SK-N-SH (cell line): ENCODE data around the gene OR52D1.

ENCODE experiments used
- CTCF ChIP-seq: fragments of 200-600 bp; sonication (generic); IDR thresholded peaks from 2 replicates; pipeline ENCODE4 v1.6.1; 2017; ENCODE audit warnings: antibody characterized with exemption, mild to moderate bottlenecking, moderate library complexity
- EP300 ChIP-seq, 2 experiments: IDR thresholded peaks; 2 replicates each; pipeline versions ENCODE4 v1.4.0 to v1.6.1; 2012; ENCODE audit warnings: borderline replicate concordance in 1 of 2, low read depth in 1 of 2, low read length in 1 of 2
- MXI1 ChIP-seq: IDR thresholded peaks from 2 replicates; pipeline ENCODE4 v1.6.1; 2012; ENCODE audit warnings: mild to moderate bottlenecking, low read depth, low read length, improper control_type of control experiment
- RAD21 ChIP-seq: IDR thresholded peaks from 2 replicates; pipeline ENCODE4 v1.6.1; 2012; ENCODE audit warnings: mild to moderate bottlenecking, low read length

GRCh38 chr11:5449432-5449831 lies 39.1 kb upstream of the OR52D1 start:
- no peak for TF ChIP-seq RAD21
- no peak for TF ChIP-seq CTCF
- TF ChIP-seq EP300 (IDR thresholded peaks at IDR 0.05; ENCODE audit: borderline replicate concordance in 1 of 2, low read depth in 1 of 2, low read length in 1 of 2), result no peak
- no peak for TF ChIP-seq MXI1
